ENCODE measurements around the gene ZP1.

ZP1 gene

DNA sequence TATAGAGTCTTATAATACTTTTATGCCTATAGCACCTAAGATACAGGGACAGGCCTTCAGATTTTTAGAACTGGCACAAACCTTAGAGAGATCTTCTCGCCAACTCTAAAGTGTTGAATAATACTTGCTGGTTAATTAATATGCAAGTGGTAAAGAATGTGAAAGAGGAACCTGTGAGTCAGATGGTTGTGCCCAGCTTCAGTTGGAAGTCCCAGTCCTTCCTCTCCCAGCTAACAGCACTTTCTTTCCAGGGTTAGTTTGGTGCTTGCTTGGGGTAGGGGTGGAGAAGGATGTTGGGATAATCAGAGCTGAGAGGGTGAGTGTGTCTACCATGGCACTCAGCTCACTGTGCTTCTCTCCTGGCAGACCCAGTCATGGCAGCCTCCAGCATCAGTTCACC, 52.0 kb downstream of the ZP1 start:
- Histone ChIP-seq H3K4me1 (ENCODE audit: control insufficient read depth in 1 of 2, insufficient read depth in 1 of 2, low read depth in 1 of 2, low read length in 1 of 2) (peaks cover 17 to 20% of the 10 kb centered on the region in 2 experiments), H3K27ac (no peak overlapping the region), H3K36me3 (peaks cover 27% of the 10 kb centered on the region), H3K27me3 (peaks cover 48% of the 10 kb centered on the region), H3K4me3 (ENCODE audit: low read depth in 1 of 2, low read length in 1 of 2) (no peak overlapping the region), H3K9me3 (no peaks in the 10 kb centered on the region)
- TF ChIP-seq, protein P1, sequence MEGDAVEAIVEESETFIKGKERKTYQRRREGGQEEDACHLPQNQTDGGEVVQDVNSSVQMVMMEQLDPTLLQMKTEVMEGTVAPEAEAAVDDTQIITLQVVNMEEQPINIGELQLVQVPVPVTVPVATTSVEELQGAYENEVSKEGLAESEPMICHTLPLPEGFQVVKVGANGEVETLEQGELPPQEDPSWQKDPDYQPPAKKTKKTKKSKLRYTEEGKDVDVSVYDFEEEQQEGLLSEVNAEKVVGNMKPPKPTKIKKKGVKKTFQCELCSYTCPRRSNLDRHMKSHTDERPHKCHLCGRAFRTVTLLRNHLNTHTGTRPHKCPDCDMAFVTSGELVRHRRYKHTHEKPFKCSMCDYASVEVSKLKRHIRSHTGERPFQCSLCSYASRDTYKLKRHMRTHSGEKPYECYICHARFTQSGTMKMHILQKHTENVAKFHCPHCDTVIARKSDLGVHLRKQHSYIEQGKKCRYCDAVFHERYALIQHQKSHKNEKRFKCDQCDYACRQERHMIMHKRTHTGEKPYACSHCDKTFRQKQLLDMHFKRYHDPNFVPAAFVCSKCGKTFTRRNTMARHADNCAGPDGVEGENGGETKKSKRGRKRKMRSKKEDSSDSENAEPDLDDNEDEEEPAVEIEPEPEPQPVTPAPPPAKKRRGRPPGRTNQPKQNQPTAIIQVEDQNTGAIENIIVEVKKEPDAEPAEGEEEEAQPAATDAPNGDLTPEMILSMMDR (IDR thresholded peaks at IDR 0.05): no peak

DNA sequence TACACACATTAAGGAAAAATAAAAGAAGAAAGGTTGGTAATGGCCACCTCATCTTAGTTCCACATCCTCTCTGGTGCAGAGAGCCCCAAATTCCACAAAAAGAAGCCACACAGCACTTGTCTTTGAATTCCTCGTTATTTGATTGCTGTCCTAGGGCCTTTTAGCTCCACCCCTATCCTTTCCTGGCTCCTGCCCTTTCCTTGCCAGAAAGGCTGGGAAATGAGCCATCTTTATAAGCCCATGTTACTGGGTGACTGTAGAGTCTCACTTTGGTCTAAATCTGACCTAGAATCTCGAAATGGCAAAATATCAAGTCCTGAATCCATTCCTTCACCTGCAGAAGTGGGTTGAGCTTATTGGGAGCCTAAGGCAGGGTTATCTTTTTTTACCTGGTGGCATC, 52.6 kb downstream of the ZP1 start:
- peaks cover 27% of the 10 kb centered on the region for H3K36me3 ChIP-seq
- H3K27ac ChIP-seq: no peak overlapping the region
- H3K9me3 ChIP-seq: no peaks in the 10 kb centered on the region
- TF ChIP-seq, protein P1 (IDR thresholded peaks at IDR 0.05): no peak
- H3K4me1 ChIP-seq (ENCODE audit: control insufficient read depth in 1 of 2, insufficient read depth in 1 of 2, low read depth in 1 of 2, low read length in 1 of 2): peaks cover 10 to 16% of the 10 kb centered on the region in 2 experiments
- H3K4me3 ChIP-seq (ENCODE audit: low read depth in 1 of 2, low read length in 1 of 2): no peak overlapping the region
- peaks cover 49% of the 10 kb centered on the region for H3K27me3 ChIP-seq

DNA sequence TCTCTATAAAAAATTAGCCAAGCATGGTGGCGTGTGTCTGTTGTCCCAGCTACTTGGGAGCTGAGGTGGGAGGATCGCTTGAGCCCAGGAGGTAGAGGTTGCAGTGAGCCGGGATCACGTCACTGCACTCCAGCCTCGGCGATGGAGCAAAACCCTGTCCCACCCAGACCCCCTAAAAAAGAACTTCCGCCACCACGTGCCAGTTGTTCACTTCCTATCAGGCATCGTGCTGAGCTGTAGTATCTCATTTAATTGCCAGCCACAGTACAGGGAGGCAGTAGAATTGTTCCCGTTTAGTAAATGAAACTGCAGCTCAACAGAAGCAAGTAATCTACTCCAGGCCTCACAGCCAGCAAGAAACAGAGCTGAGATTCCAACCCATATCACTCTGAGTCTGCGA, 53.9 kb downstream of the ZP1 start:
- no peaks in the 10 kb centered on the region for H3K9me3 ChIP-seq
- TF ChIP-seq, protein P1 (IDR thresholded peaks at IDR 0.05): no peak
- H3K36me3 ChIP-seq: peaks cover 27% of the 10 kb centered on the region
- peaks cover 49% of the 10 kb centered on the region for H3K27me3 ChIP-seq
- peaks cover 0 to 6% of the 10 kb centered on the region in 2 experiments for H3K4me1 ChIP-seq (ENCODE audit: control insufficient read depth in 1 of 2, insufficient read depth in 1 of 2, low read depth in 1 of 2, low read length in 1 of 2)
- no peak overlapping the region for H3K27ac ChIP-seq
- H3K4me3 ChIP-seq (ENCODE audit: low read depth in 1 of 2, low read length in 1 of 2): no peak overlapping the region

DNA sequence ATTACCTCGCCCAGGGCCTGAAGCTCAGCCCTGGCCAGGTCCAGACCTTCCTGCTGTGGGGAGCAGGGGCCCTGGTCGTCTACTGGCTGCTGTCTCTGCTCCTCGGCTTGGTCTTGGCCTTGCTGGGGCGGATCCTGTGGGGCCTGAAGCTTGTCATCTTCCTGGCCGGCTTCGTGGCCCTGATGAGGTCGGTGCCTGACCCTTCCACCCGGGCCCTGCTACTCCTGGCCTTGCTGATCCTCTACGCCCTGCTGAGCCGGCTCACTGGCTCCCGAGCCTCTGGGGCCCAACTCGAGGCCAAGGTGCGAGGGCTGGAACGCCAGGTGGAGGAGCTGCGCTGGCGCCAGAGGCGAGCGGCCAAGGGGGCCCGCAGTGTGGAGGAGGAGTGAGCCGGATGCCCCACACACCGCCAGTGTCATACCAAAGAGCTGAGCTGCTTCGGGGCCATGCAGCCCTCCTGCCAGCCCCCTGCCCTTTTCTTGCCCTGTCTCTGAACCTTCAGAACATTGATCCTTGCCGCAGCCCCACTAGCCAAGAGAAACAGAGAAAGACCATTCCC, 54.5 kb downstream of the ZP1 start:
- Histone ChIP-seq H3K27me3 (peaks cover 49% of the 10 kb centered on the region), H3K27ac (no peak overlapping the region), H3K4me3 (ENCODE audit: low read depth in 1 of 2, low read length in 1 of 2) (no peak overlapping the region), H3K36me3 (peaks cover 27% of the 10 kb centered on the region), H3K9me3 (no peaks in the 10 kb centered on the region), H3K4me1 (ENCODE audit: control insufficient read depth in 1 of 2, insufficient read depth in 1 of 2, low read depth in 1 of 2, low read length in 1 of 2) (peaks cover 0 to 6% of the 10 kb centered on the region in 2 experiments)
- TF ChIP-seq, protein P1 (IDR thresholded peaks at IDR 0.05): no peak

DNA sequence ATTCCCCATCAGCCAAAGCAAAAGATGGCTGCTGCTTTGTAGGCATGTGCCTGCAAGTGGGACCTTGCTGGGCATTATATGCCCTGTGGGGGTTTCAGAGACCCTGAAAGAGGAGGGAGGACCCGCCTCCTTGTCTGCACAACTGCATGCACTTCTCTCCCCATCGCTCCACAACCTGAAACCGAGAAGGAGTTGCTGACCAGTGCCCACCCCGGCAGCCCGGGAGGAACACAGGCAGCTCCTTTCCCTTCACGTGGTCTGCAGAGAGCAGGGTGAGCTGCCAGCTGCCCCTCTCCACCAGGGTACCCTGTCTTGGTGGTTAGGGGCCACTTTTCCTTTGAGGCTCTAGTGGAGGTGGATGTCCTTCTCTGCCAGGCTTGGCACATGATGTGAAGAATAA, 55.6 kb downstream of the ZP1 start:
- H3K36me3 ChIP-seq: peaks cover 27% of the 10 kb centered on the region
- H3K27me3 ChIP-seq: peaks cover 55% of the 10 kb centered on the region
- peaks cover 0 to 6% of the 10 kb centered on the region in 2 experiments for H3K4me1 ChIP-seq (ENCODE audit: control insufficient read depth in 1 of 2, insufficient read depth in 1 of 2, low read depth in 1 of 2, low read length in 1 of 2)
- TF ChIP-seq, protein P1 (IDR thresholded peaks at IDR 0.05): no peak
- H3K27ac ChIP-seq: no peak overlapping the region
- no peak overlapping the region for H3K4me3 ChIP-seq (ENCODE audit: low read depth in 1 of 2, low read length in 1 of 2)
- H3K9me3 ChIP-seq: no peaks in the 10 kb centered on the region

Data from neutrophil (primary cell).